Measurements from ENCODE around the gene RTN4RL1. TPM values are rescaled to one million over a fixed set of nuclear protein-coding genes. Genes with fewer than 3 reads are reported as not detected.

Gene RTN4RL1
- total RNA-seq, 1 donor from 2014 or later, result 12.4 TPM

DNA sequence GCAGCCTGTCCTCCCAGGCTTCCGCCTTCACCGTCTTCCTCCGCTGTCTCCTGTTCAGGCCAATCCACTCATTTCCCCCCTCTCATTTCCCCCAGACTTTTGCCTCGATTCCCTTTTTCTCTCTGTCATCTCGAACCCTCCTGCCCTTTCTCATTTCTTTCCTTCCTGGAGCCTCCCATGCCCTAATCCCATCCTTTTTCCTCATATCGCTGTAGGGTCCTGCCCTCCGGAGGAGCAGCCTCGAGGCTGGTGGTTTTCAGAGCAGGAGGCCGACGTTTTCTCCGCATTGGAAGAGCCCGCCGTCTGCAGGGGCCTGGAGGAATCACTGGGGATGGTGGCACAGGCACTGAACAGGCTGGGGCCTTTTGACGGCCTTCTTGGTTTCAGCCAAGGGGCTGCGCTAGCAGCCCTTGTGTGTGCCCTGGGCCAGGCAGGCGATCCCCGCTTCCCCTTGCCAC is 17.3 kb upstream of the RTN4RL1 start:
- Mint-ChIP-seq H3K27me3 (no peaks in the 10 kb centered on the region), H3K27ac (peak overlapping the region; percentile 93), H3K4me1 (ENCODE audit: low read depth) (peaks cover 9% of the 10 kb centered on the region), H3K4me3 (ENCODE audit: low read depth) (peak overlapping the region; percentile 84), H3K36me3 (ENCODE audit: insufficient read depth) (peaks cover 12% of the 10 kb centered on the region), H3K9me3 (ENCODE audit: low read depth) (no peaks in the 10 kb centered on the region)
- no peak for DNase-seq (ENCODE audit: low spot score, unreplicated experiment)
- TF ChIP-seq, protein P1, sequence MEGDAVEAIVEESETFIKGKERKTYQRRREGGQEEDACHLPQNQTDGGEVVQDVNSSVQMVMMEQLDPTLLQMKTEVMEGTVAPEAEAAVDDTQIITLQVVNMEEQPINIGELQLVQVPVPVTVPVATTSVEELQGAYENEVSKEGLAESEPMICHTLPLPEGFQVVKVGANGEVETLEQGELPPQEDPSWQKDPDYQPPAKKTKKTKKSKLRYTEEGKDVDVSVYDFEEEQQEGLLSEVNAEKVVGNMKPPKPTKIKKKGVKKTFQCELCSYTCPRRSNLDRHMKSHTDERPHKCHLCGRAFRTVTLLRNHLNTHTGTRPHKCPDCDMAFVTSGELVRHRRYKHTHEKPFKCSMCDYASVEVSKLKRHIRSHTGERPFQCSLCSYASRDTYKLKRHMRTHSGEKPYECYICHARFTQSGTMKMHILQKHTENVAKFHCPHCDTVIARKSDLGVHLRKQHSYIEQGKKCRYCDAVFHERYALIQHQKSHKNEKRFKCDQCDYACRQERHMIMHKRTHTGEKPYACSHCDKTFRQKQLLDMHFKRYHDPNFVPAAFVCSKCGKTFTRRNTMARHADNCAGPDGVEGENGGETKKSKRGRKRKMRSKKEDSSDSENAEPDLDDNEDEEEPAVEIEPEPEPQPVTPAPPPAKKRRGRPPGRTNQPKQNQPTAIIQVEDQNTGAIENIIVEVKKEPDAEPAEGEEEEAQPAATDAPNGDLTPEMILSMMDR (IDR thresholded peaks at IDR 0.05; ENCODE audit: unreplicated experiment), result peak; percentile 13

DNA sequence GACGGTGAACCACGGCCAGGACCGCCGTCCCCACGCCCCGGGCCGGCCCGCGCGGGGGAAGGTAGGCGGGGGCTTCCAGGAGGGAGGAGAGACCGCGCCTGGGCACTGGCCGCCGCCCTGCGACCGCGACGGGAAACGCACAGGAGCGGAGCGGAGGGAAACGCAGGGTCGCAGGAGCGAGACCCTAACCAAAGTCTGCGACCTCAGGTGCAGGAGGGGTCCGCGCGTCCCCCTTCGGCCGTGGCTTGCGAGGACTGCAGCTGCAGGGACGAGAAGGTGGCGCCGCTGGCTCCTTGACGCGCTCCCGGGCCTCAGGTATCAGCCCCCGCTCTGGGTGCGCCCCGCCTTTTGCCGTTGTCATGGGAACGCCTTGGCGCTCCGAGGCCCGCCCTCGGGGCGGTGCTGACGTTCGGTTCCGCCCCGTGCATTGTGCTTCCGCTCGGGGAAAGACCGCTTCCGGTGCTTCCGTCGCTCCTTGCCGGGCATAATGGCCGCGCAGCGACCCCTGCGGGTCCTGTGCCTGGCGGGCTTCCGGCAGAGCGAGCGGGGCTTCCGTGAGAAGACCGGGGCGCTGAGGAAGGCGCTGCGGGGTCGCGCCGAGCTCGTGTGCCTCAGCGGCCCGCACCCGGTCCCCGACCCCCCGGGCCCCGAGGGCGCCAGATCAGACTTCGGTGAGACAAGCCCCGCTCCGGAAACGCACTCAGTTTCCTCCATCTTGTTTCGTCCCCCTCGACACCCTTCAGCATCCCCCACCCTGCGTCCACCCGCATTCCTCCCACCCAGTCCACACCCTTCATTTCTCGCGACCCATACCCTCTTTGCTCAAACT is 16.6 kb upstream of the RTN4RL1 start, which contains the start of gene OVCA2:
OVCA2 (plus strand) TSS at position 462 of the 829 bp plus-strand sequence; CDS start at position 488, 26 bp downstream.
- DNase-seq (ENCODE audit: low spot score, unreplicated experiment), result peak; percentile 91
- H3K4me3 Mint-ChIP-seq (ENCODE audit: low read depth), result peak within 1 kb of the TSS; percentile 84
- peaks cover 9% of the 10 kb centered on the region for H3K4me1 Mint-ChIP-seq (ENCODE audit: low read depth)

DNA sequence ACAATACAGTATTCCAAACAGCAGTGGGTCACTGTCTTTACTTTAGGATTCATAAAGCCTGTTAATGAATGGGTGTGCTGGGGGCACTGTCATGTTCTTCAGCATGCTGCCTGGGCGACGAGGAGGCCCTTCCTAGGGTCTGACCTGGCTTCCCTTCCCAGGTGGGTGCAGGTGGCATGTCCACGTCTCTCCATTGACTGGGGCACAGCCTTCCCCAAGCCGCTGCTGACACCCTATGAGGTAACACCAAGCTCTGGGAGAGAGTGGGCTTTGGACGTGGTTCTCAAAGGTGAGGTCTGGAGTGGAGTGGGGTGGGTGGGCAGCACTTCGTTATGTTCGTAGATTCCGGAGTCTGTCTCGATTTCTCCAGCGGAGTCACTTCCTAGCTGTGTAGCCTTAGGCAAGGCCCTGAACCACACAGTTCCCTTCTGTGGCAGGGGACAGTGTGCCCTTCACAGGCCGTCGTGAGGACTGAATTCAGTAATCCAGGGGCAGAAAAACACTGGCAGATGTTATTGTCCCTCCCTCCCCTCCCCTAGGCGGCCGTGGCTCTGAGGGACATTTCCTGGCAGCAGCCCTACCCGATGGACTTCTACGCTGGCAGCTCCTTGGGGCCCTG is 15.9 kb upstream of the RTN4RL1 start:
- TF ChIP-seq, protein P1 (IDR thresholded peaks at IDR 0.05; ENCODE audit: unreplicated experiment), result no peak

More for the DNA sequence above, 16.6 kb upstream of the RTN4RL1 start, which contains the start of gene OVCA2:
- no peaks in the 10 kb centered on the region for H3K9me3 Mint-ChIP-seq (ENCODE audit: low read depth)
- peak within 1 kb of the TSS; percentile 93 for H3K27ac Mint-ChIP-seq
- peaks cover 14% of the 10 kb centered on the region for H3K36me3 Mint-ChIP-seq (ENCODE audit: insufficient read depth)
- TF ChIP-seq, protein P1 (IDR thresholded peaks at IDR 0.05; ENCODE audit: unreplicated experiment), result peak; percentile 59
- no peaks in the 10 kb centered on the region for H3K27me3 Mint-ChIP-seq

DNA sequence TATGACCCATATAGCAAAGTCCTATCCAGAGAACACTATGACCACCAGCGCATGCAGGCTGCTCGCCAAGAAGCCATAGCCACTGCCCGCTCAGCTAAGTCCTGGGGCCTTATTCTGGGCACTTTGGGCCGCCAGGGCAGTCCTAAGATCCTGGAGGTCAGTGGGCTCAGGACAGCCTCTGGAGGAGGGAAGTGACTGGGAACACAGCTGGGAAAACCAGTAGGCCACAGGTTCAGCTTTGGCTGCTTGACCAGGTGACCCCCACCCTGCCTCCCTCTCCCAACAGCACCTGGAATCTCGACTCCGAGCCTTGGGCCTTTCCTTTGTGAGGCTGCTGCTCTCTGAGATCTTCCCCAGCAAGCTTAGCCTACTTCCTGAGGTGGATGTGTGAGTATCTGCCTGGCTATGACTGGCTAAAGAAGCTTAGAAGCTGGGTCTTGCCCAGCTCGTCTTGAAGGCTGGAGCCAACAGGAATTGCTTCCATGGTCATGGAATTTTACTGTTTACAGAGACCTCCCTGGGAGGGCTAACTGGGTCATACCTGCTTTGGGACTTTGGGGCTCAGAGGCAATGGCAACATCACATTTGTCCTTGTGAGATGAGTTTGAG is 15.2 kb upstream of the RTN4RL1 start:
- TF ChIP-seq, protein P1 (IDR thresholded peaks at IDR 0.05; ENCODE audit: unreplicated experiment), result no peak
- no peak for DNase-seq (ENCODE audit: low spot score, unreplicated experiment)
- Mint-ChIP-seq H3K4me1 (ENCODE audit: low read depth) (peaks cover 9% of the 10 kb centered on the region), H3K9me3 (ENCODE audit: low read depth) (no peaks in the 10 kb centered on the region), H3K27me3 (no peaks in the 10 kb centered on the region), H3K36me3 (ENCODE audit: insufficient read depth) (peaks cover 19% of the 10 kb centered on the region), H3K27ac (no peak overlapping the region), H3K4me3 (ENCODE audit: low read depth) (peak overlapping the region; percentile 84)

More for the DNA sequence above, 15.9 kb upstream of the RTN4RL1 start:
- H3K36me3 Mint-ChIP-seq (ENCODE audit: insufficient read depth), result peaks cover 19% of the 10 kb centered on the region
- H3K9me3 Mint-ChIP-seq (ENCODE audit: low read depth), result no peaks in the 10 kb centered on the region
- H3K4me3 Mint-ChIP-seq (ENCODE audit: low read depth), result peak overlapping the region; percentile 84
- DNase-seq (ENCODE audit: low spot score, unreplicated experiment), result no peak
- H3K27ac Mint-ChIP-seq, result peak overlapping the region; percentile 89
- peaks cover 9% of the 10 kb centered on the region for H3K4me1 Mint-ChIP-seq (ENCODE audit: low read depth)
- H3K27me3 Mint-ChIP-seq, result no peaks in the 10 kb centered on the region

DNA sequence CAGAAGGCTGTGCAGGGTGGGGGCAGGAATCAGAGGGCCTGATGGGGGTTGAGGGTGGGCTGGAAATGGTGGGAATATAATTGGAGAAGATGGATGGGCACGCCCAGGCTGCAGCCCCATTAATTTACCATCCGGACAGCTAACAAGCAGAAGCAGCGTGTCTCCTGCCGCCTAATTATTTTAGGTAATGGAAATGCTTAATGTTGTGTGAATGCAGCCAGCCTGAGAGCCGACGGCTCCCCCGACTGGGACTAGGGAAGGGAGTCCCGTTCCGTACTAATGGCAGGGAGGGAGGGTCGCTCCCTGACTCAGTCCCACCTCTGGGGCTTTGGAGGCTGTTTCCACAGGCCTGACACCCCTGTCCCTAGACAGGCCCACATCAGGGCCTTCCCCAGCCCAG is 12.0 kb upstream of the RTN4RL1 start:
- no peak for DNase-seq (ENCODE audit: low spot score, unreplicated experiment)
- peaks cover 3% of the 10 kb centered on the region for H3K4me1 Mint-ChIP-seq (ENCODE audit: low read depth)
- H3K27me3 Mint-ChIP-seq, result no peaks in the 10 kb centered on the region
- no peak overlapping the region for H3K4me3 Mint-ChIP-seq (ENCODE audit: low read depth)
- peaks cover 13% of the 10 kb centered on the region for H3K36me3 Mint-ChIP-seq (ENCODE audit: insufficient read depth)
- H3K27ac Mint-ChIP-seq, result no peak overlapping the region
- H3K9me3 Mint-ChIP-seq (ENCODE audit: low read depth), result no peaks in the 10 kb centered on the region
- TF ChIP-seq, protein P1 (IDR thresholded peaks at IDR 0.05; ENCODE audit: unreplicated experiment), result no peak
